ENCODE results near the gene STXBP5. TPM values are rescaled to one million over a fixed set of nuclear protein-coding genes. Genes with fewer than 3 reads are reported as not detected.

STXBP5 gene
- total RNA-seq, 2 donors from 2014 or later: 9.9 to 13.6 TPM

DNA sequence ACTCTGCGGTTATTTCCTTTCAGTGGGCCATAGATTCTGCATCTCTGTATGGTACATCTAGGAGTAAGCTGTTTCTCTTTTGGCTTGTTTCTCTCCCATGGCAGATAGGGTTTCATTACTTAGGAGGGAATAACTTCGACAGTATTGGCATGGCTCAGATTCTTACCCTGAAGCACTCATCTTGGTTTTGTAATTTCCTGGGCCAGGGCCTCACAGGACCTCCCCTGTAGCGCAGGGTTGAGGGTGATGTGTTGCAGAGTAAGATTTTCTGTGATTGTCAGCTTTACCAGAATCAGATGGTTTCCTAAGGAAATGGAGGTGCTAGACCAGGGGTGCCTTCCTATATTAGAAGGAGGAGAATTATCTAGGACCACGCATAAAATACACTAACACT is 78.3 kb downstream of the STXBP5 start:
- peaks cover 0 to 5% of the 10 kb centered on the region in 2 donors for H3K4me1 ChIP-seq
- no peaks in the 10 kb centered on the region for H3K27me3 ChIP-seq
- TF ChIP-seq, protein P1, sequence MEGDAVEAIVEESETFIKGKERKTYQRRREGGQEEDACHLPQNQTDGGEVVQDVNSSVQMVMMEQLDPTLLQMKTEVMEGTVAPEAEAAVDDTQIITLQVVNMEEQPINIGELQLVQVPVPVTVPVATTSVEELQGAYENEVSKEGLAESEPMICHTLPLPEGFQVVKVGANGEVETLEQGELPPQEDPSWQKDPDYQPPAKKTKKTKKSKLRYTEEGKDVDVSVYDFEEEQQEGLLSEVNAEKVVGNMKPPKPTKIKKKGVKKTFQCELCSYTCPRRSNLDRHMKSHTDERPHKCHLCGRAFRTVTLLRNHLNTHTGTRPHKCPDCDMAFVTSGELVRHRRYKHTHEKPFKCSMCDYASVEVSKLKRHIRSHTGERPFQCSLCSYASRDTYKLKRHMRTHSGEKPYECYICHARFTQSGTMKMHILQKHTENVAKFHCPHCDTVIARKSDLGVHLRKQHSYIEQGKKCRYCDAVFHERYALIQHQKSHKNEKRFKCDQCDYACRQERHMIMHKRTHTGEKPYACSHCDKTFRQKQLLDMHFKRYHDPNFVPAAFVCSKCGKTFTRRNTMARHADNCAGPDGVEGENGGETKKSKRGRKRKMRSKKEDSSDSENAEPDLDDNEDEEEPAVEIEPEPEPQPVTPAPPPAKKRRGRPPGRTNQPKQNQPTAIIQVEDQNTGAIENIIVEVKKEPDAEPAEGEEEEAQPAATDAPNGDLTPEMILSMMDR (IDR thresholded peaks at IDR 0.05): no peak
- H3K9me3 ChIP-seq: no peaks in the 10 kb centered on the region
- H3K4me3 ChIP-seq: no peak overlapping the region
- peaks cover 4% of the 10 kb centered on the region for H3K36me3 ChIP-seq
- DNase-seq (ENCODE audit: low spot score): no peak
- H3K27ac ChIP-seq: no peak overlapping the region

DNA sequence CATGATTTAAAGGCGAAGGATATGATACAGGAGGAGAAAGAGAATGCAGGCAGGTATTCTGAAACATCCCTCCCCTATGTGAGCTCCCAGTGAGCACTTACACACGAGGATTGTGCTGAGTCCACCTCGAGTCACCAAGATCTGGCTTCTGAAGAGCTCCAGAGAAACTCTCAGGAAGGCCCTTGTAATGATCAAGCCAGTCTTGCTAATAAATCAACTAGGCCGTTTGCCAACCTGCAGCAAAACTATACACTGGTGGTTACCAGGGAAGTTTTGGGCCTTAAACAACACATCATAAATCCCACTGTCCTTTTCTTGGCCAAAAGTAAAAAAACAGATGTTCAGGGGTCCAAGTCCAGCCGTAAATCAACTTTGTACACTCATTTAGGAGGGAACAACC is 79.2 kb downstream of the STXBP5 start:
- H3K27me3 ChIP-seq: no peaks in the 10 kb centered on the region
- H3K4me1 ChIP-seq: peaks cover 0 to 5% of the 10 kb centered on the region in 2 donors
- no peak overlapping the region for H3K27ac ChIP-seq
- peaks cover 4% of the 10 kb centered on the region for H3K36me3 ChIP-seq
- H3K9me3 ChIP-seq: no peaks in the 10 kb centered on the region
- TF ChIP-seq, protein P1 (IDR thresholded peaks at IDR 0.05): no peak
- H3K4me3 ChIP-seq: no peak overlapping the region
- no peak for DNase-seq (ENCODE audit: low spot score)

DNA sequence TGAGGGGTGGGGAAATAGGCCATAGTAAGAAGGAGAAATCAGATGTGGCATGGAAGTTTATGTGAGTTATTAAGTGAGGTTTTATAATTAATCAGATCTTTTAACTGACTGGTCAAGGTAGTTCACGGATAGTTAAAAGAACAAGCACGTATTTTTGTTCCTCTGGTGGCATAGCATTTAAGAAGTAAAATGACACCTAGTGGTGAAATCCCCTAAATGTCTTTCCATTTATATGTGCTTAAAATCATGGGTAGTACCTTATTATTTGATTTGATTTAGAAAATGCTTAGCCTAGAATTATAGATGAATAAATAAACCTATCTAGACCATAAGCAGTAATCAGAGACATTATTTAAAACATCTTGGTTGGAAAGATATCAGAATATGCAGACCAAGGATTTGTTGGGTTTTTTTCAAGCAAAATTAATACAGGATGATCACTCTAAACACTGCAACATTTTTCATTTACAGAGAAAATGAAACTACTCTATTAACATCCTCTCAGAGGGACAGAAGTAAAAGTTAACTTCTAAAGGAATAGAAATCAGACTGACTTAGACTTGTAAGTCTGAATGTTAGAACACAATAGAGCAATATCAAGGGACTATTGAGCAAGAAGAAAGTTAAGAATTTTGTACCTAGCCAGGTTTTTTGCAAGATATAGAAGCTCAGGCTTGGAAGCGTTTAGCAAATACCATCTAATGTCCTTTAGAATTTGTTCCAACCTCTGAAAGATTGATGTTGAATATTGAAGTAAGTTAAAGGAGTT is 81.1 kb downstream of the STXBP5 start:
- Histone ChIP-seq H3K36me3 (no peaks in the 10 kb centered on the region), H3K4me3 (no peak overlapping the region), H3K27ac (no peak overlapping the region), H3K27me3 (no peaks in the 10 kb centered on the region), H3K4me1 (peaks cover 0 to 5% of the 10 kb centered on the region in 2 donors), H3K9me3 (no peaks in the 10 kb centered on the region)
- no peak for DNase-seq (ENCODE audit: low spot score)
- TF ChIP-seq, protein P1 (IDR thresholded peaks at IDR 0.05): peak in 1 of 2 donors; percentile 71

DNA sequence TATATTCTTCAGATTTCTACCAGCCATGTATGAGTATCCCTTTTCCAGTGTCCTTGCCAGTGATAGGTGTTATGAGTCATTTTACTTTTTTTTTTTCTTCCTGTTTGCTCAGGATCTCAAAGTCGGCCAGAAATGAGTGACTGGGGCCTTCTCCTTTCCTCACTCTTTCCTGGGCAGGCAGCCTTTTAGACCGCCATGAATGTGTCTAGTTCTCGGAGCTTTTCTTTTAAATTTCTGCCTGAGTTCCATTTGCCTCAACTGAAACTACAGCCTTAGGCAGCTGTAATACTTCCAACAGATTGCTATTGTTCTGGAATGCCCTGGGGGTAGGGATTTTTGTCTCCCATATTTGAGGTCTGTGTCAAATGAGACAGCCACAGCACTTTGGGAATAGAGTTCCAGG is 83.7 kb downstream of the STXBP5 start:
- Histone ChIP-seq H3K9me3 (no peaks in the 10 kb centered on the region), H3K27ac (no peak overlapping the region), H3K27me3 (no peaks in the 10 kb centered on the region), H3K36me3 (no peaks in the 10 kb centered on the region), H3K4me1 (peaks cover 0 to 5% of the 10 kb centered on the region in 2 donors), H3K4me3 (no peak overlapping the region)
- TF ChIP-seq, protein P1 (IDR thresholded peaks at IDR 0.05): no peak
- no peak for DNase-seq (ENCODE audit: low spot score)

DNA sequence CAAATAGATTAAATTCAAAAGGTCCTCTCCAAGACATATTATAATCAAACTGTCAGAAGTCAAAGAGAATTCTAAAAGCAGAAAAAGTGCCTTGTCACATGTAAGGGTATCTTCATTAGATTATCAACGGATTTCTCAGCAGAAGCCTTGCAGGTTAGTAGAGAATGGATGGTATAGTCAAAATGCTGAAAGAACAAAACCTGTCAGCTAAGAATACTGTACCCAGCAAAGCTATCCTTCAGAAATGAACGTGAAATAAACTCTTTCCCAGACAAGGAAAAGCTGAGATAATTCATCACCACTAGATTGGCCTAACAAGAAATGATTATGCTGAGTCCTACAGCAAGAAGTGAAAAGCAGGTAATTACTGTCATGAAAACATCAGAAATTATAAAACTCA is 92.9 kb downstream of the STXBP5 start:
- Histone ChIP-seq H3K4me3 (no peak overlapping the region), H3K4me1 (no peaks in the 10 kb centered on the region), H3K9me3 (peaks cover 0 to 5% of the 10 kb centered on the region in 2 donors), H3K36me3 (peaks cover 6% of the 10 kb centered on the region), H3K27ac (no peak overlapping the region), H3K27me3 (no peaks in the 10 kb centered on the region)
- DNase-seq (ENCODE audit: low spot score): no peak
- TF ChIP-seq, protein P1 (IDR thresholded peaks at IDR 0.05): no peak
